GM12878 (cell line): Measurements from ENCODE around the gene HOXD9.

Experiments used
- CTCF ChIP-seq, 3 experiments: IDR thresholded peaks in 2 of 3; conservative IDR thresholded peaks in 1 of 3; 2 replicates each; pipeline ENCODE4 v1.5.1; 2011; ENCODE audit warnings: low read depth in 3 of 3, low read length in 3 of 3, mild to moderate bottlenecking in 3 of 3, control low read depth in 2 of 3, moderate library complexity in 2 of 3, inconsistent platforms in 1 of 3, mixed read lengths in 1 of 3; ENCODE audit not compliant: control insufficient read depth in 2 of 3, insufficient read depth in 1 of 3; ENCODE audit errors: extremely low read depth in 1 of 3
- EZH2 ChIP-seq: IDR thresholded peaks from 2 replicates; pipeline ENCODE4 v1.6.1; 2012; ENCODE audit warnings: low read depth, mild to moderate bottlenecking, control low read depth, inconsistent platforms, low read length, borderline replicate concordance; ENCODE audit not compliant: control insufficient read depth
- HSF1 ChIP-seq: fragments of 150-350 bp; IDR thresholded peaks from 2 replicates; pipeline ENCODE4 v1.6.1; 2014; ENCODE audit warnings: mild to moderate bottlenecking, low read depth, low read length
- RFX5 ChIP-seq: IDR thresholded peaks from 2 replicates; pipeline ENCODE4 v1.6.1; 2011; ENCODE audit warnings: low read depth, low read length, improper control_type of control experiment
- ZZZ3 ChIP-seq: IDR thresholded peaks from 2 replicates; pipeline ENCODE4 v1.6.1; 2011; ENCODE audit warnings: low read depth; ENCODE audit not compliant: control insufficient read depth, insufficient read length

- TF ChIP-seq EZH2, result 0 out of 2 replicates have a peak, but pooled peaks have one; percentile 20
- TF ChIP-seq HSF1, result no peak
- TF ChIP-seq ZZZ3, result no peak
- no peak for TF ChIP-seq CTCF (IDR thresholded peaks at IDR 0.05 in 2 of 3, conservative IDR thresholded peaks at IDR 0.05 in 1 of 3; ENCODE audit: control insufficient read depth in 2 of 3, extremely low read depth in 1 of 3, insufficient read depth in 1 of 3, low read depth in 3 of 3, low read length in 3 of 3)
- TF ChIP-seq RFX5, result no peak
Observed at GRCh38 chr2:176093898-176094249, 28.6 kb upstream of the HOXD9 start.
